ENCODE results near the gene CAVIN1.

DNA sequence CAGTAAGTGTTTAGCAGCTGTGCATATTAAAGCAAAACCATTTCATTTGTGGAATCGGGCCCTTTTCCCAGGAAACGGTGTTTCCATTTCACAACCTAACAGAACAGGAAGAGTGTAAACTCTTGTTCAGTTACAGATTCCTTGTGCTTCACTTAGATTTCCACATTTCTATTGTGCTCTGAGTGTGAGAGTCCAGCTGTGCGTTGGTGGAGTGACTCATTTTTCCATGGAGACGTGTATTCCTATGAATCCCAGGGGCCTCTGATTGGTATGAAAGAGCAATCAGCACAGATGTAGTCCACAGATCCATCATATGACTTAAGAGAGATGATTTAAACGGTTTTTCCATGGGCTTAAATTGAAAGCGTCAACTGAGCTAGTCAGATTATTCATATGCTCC is 13.3 kb upstream of the CAVIN1 start:
- TF ChIP-seq, protein P1, sequence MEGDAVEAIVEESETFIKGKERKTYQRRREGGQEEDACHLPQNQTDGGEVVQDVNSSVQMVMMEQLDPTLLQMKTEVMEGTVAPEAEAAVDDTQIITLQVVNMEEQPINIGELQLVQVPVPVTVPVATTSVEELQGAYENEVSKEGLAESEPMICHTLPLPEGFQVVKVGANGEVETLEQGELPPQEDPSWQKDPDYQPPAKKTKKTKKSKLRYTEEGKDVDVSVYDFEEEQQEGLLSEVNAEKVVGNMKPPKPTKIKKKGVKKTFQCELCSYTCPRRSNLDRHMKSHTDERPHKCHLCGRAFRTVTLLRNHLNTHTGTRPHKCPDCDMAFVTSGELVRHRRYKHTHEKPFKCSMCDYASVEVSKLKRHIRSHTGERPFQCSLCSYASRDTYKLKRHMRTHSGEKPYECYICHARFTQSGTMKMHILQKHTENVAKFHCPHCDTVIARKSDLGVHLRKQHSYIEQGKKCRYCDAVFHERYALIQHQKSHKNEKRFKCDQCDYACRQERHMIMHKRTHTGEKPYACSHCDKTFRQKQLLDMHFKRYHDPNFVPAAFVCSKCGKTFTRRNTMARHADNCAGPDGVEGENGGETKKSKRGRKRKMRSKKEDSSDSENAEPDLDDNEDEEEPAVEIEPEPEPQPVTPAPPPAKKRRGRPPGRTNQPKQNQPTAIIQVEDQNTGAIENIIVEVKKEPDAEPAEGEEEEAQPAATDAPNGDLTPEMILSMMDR (conservative IDR thresholded peaks at IDR 0.05 in 1 of 2, IDR thresholded peaks at IDR 0.05 in 1 of 2; ENCODE audit: extremely low read depth in 1 of 2, insufficient read depth in 1 of 2, low read depth in 1 of 2, low read length in 2 of 2) = no peak
- TF ChIP-seq EZH2 (IDR thresholded peaks at IDR 0.05; ENCODE audit: borderline replicate concordance, low read length) = no peak
